PC-9 (cell line): Measurements from ENCODE around the gene AKAP8.

Experiments used
- EZH2 ChIP-seq: fragments of 200-600 bp; sonication (generic); IDR thresholded peaks from 2 replicates; pipeline ENCODE4 v1.8.0; 2017; ENCODE audit warnings: antibody characterized with exemption, low read depth
- TF ChIP-seq, protein P1 (sequence below): fragments of 200-600 bp; sonication (generic); conservative IDR thresholded peaks from 2 replicates; pipeline ENCODE4 v1.6.1; 2017; ENCODE audit warnings: mixed run types, antibody characterized with exemption, mild to moderate bottlenecking, moderate library complexity

DNA sequence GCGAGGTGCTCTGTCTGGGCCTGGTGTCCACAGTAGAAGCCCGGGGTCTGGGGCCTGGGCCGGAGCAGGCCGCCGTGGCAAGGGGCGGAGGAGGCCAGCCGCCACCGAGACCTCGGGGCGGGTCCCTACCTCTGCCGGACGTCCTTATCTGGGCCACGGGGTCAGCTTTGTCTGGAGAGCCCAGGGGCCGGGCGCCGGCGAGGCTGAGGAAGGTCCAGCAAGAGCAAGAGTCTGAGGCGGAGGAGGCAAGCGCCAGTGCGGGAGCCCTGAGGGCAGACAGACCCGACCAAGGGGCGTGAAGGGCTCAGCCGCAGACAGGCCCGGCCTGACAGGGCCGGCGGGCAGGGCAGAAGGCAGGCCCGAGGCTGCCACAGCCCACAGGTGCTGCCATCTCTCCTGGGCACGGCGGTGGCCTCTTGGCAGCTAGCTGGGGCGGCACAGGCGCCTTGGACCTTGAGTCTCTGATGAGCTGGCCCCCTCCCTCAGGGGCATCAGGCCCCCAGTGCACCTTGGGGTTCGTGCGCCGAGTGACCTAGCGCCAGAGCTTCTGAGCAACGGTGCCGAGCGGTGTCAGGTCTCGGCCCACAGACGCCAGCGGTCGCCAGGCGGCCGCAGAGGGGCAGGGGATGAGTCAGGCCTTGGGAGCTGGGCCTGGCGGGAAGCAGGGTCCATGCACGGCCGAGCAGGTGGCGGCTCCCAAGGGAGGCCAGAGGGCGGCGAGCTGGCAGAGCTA lies 19.1 kb upstream of the AKAP8 start:
- TF ChIP-seq, protein P1, sequence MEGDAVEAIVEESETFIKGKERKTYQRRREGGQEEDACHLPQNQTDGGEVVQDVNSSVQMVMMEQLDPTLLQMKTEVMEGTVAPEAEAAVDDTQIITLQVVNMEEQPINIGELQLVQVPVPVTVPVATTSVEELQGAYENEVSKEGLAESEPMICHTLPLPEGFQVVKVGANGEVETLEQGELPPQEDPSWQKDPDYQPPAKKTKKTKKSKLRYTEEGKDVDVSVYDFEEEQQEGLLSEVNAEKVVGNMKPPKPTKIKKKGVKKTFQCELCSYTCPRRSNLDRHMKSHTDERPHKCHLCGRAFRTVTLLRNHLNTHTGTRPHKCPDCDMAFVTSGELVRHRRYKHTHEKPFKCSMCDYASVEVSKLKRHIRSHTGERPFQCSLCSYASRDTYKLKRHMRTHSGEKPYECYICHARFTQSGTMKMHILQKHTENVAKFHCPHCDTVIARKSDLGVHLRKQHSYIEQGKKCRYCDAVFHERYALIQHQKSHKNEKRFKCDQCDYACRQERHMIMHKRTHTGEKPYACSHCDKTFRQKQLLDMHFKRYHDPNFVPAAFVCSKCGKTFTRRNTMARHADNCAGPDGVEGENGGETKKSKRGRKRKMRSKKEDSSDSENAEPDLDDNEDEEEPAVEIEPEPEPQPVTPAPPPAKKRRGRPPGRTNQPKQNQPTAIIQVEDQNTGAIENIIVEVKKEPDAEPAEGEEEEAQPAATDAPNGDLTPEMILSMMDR = no peak
- no peak for TF ChIP-seq EZH2
